MM.1S (cell line): ENCODE data around the gene TMEM80.

ENCODE experiments used
- EZH2 ChIP-seq: fragments of 300-600 bp; sonication (generic); optimal IDR thresholded peaks from 2 replicates; pipeline ENCODE3; 2017; ENCODE audit warnings: low read depth, mild to moderate bottlenecking, antibody characterized with exemption, low read length, mixed read lengths
- EZH2phosphoT487 ChIP-seq: fragments of 300-600 bp; sonication (generic); IDR thresholded peaks from 2 replicates; pipeline ENCODE4 v1.6.1; 2018; ENCODE audit warnings: antibody characterized with exemption, low read length
- TF ChIP-seq, protein P1 (sequence below): fragments of 300-600 bp; sonication (generic); IDR thresholded peaks from 2 replicates; pipeline ENCODE4 v1.5.1; 2016; ENCODE audit warnings: antibody characterized with exemption, low read length, mixed read lengths

DNA sequence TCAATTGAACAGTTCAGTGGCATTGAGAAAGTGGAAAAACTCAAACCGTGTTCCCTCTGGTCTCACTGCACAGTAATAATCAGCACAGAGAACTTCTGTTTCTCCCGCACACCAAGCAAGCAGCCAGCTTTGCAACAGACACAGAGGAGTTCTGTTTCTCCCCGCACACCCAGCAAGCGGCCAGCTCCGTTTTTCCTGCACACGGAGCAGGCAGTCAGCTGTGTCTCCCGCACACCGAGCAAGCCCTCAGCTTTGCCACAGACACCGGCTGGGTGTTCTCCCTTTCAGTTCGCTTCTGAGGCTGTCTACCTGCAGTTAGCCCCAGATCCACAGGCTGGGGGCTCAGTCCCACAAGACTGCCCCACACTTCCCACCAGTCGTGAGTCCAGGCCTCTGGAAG is 41.8 kb downstream of the TMEM80 start:
- TF ChIP-seq EZH2phosphoT487, result no peak
- TF ChIP-seq, protein P1, sequence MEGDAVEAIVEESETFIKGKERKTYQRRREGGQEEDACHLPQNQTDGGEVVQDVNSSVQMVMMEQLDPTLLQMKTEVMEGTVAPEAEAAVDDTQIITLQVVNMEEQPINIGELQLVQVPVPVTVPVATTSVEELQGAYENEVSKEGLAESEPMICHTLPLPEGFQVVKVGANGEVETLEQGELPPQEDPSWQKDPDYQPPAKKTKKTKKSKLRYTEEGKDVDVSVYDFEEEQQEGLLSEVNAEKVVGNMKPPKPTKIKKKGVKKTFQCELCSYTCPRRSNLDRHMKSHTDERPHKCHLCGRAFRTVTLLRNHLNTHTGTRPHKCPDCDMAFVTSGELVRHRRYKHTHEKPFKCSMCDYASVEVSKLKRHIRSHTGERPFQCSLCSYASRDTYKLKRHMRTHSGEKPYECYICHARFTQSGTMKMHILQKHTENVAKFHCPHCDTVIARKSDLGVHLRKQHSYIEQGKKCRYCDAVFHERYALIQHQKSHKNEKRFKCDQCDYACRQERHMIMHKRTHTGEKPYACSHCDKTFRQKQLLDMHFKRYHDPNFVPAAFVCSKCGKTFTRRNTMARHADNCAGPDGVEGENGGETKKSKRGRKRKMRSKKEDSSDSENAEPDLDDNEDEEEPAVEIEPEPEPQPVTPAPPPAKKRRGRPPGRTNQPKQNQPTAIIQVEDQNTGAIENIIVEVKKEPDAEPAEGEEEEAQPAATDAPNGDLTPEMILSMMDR, result no peak
- TF ChIP-seq EZH2, result no peak
